Measurements from ENCODE around the gene UBE2V1.
"Not testable (repeated sequence)": the region's sequence is repeated elsewhere in the genome, so short reads cannot be mapped to it uniquely, and the experiment has no call there.

The UBE2V1 gene

DNA sequence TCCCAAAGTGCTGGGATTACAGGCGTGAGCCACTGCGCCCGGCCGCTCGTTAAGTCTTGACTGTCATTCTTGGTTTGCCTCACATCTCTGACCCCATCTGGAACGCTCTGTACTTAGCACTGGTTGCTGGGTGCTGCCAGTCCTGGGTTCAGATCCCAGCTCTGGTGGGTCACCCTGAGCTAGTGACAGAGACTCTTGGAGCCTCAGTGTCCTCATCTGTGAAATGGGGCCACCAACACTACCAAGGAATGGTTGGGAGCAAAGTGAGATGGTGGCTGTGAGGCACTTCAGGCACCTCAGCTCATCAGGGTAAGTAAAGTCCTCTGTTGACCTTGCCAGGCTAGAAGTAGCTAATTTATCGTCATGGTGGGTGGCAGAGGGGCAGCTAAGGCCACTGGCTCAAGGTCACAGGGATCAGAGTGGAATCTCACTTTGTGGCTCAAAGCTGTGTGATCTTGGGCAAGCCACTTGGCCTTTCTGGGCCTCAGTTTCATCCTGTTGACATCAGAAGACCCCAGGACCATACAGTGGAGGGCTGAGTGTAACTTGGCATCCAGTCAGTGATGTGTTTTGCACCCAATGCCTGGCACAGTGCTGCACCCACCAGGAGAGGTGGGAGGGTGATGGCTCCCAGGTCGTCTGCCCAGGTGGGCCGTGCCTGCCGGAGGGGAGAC lies 46.7 kb downstream of the UBE2V1 start:
- DNase-seq (ENCODE audit: extremely low read depth in 1 of 2, low read depth in 1 of 2): no peak

DNA sequence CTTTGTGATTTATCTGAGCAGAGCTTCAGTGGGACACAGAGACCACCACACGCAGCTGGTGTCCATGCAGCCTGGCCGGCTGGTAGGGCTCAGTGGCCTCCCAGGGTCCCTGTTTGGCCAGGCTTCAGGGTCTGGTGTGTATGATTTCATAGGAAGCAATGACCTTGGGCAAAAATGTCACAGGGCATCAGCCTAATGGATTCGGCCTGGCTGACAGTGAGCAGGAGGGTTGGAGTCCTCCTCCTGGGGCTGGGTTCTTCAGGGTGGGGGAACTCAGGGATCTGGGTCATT lies 47.7 kb downstream of the UBE2V1 start:
- no peak for DNase-seq (ENCODE audit: extremely low read depth in 1 of 2, low read depth in 1 of 2)

DNA sequence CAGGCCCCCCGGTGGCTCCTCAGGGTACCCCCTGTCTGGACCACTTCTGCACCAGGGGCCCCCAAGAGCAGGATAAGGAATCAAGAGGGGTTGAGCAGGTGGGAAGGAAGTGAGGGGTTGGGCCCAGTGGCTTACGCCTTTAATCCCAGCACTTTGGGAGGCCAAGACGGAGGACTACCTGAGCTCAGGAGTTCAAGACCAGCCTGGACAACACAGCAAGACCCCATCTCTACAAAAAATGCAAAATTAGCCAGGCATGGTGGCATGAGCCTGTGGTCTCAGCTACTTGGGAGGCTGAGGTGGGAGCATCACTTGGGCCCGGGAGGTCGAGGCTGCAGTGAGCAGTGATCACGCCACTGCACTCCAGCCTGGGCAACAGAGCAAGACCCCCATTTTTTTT lies 49.2 kb downstream of the UBE2V1 start:
- not testable (repeated sequence) for DNase-seq (ENCODE audit: extremely low read depth in 1 of 2, low read depth in 1 of 2)

DNA sequence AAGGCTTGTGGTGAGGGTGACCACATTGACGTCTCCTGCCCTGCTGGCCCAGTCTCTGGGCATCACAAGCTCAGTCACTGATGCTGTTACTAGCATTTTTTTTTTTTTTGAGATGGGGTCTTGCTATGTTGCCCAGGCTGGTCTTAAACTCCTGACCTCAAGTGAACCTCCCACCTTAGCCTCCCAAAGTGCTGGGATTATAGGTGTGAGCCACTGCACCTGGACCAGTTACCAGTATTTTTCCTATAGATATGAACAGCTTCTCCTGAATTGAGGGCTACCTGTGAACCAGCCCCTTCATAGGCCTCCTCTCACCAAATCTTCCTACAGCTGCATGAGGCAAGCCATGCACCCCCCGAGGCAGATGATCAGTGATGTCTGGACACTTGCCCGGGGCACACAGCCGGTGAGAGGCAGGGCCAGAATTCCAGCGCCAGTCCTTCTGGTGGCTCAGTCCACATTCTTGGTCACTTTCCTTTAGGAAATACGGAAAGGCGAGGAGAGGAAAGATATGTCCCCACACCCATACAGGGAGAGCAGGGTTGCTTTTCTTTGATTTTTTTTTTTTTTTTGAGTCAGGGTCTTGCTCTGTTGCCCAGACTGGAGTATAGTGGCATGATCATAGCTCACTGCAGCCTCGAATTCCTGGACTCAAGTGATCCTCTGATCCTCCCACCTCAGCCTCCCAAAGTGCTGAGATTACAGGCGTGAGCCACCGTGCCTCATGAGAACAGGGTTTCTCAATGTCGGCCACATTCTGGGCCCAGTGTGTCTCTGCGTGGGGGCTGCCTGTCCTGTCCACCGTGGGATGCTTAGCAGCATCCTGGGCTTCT lies 50.7 kb downstream of the UBE2V1 start:
- DNase-seq (ENCODE audit: extremely low read depth in 1 of 2, low read depth in 1 of 2): no peak

DNA sequence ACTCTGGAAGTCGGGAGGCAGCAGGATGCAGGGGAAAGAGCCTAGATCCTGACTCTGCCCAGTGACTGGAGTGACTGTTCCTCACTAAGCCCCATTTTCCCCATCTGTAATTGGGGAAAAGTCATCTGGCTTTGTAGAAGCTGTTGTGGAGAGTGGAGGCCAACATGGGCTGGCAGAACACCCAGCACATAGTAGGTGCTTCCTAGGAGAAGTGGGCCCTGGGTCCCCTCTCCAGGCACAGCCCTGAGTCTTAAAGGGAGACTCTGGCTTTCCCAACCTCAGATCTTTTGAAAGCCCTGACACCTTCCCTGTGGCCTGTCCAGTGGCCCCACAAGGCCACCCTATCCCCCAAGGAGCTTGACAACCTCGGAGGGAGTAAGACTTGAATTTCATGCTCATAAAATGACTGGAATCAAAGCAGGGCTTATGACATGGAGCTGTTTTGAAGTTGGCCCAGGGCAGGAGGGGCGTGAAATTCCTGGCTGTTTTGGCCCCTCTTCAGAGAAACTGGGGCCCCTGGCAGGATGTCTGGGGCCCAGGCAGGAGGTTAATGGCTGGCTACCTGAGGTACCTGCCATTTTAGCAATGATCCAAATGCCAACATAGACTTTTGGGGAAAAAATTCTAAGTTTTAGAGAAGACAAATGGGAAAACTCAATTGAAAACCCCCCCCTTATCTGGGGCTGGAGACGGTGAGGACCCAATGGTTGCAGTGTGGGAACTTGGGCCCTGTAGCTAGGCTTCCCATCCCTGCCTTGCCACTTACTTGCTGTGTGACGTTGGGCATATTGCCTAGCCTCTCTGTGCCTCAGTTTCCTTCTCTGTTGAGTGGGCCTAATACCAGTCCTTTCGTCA lies 51.6 kb downstream of the UBE2V1 start:
- DNase-seq (ENCODE audit: extremely low read depth in 1 of 2, low read depth in 1 of 2): no peak

DNA sequence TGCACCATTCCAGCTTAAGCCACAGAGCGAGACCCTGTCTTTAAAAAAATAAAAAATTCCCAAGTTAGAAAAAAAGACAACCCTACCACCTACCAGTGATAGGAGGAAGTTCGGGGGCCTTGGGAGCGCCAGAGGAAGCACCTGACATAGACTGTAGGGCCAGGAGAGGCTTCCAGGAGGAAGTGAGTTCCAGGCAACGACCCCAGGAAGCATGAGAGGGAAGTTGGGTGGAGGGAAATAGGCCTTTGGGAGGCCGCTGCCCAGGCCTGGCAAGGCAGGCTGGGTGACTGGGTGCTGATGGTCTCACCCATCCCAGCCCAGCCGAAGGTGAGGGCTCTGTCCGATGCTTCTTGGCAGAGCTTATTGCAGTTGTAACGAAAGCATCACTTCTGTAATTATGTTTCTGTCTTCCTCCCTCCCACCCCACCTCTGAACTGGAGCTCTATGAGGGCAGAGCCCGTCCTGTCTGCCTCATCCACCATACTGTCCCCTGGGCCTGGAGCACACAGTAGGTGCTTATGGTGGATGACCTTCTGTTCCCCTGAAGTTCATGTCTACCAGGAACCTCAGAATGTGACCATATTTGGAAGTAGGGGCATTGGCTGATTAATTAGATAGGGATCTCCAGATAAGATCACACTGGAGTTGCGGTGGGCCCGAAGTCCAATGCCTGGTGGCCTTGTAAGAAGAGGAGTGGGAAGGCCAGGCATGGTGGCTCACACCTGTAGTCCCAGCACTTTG lies 54.1 kb downstream of the UBE2V1 start:
- no peak for DNase-seq (ENCODE audit: extremely low read depth in 1 of 2, low read depth in 1 of 2)

DNA sequence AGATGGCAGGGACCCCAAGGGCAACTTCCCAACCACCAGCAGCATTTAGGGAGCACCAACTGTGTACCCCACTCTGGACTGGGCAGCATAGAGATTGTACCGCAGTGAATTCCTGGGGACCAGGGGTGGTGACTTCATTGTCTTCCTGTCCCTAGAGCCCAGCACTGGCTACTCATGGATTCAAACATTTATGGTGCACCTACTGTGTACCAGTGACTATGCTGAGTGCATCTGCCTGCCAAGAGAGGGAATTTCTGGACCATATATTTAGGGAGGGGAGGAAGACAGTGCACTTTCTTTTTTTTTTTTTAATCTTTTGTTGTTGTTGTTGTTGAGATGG lies 55.3 kb downstream of the UBE2V1 start:
- DNase-seq (ENCODE audit: extremely low read depth in 1 of 2, low read depth in 1 of 2): no peak

DNA sequence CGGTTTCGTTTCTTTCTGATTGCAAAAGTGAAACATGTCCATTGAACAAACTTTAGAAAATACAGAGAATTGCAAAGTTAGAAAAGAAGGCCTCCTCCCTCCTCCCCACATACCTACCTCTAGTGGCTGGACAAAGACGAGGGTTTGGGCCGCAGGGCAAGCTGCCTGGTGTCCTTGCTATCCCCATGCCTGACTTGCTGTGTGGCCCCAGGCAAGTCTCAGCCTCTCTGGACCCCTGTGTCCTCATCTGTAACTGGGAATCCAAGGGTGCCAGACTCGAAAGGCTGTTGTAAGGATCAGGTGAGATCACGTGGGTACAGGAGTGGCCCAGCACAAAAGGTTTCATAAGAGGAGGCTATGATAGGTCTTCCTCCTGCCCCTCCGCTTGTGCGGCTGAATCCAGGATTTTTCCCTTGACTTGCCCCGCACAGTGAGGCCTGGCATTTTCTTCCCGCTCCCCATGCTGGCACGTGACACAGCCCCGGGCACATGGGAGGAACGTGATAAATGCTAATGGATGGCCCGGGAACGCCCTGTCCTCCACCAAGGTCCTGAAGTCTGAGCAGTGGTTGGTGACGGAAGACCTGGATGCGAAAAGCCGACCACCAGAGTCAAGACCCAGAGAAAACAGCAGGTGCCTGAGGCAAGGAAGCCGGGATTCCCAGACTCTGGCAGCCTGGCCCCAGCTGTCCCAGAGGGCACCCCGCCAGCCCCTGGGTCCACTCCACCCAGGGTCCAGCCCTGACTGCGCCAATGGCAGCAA lies 55.8 kb downstream of the UBE2V1 start:
- DNase-seq (ENCODE audit: extremely low read depth in 1 of 2, low read depth in 1 of 2): no peak

DNA sequence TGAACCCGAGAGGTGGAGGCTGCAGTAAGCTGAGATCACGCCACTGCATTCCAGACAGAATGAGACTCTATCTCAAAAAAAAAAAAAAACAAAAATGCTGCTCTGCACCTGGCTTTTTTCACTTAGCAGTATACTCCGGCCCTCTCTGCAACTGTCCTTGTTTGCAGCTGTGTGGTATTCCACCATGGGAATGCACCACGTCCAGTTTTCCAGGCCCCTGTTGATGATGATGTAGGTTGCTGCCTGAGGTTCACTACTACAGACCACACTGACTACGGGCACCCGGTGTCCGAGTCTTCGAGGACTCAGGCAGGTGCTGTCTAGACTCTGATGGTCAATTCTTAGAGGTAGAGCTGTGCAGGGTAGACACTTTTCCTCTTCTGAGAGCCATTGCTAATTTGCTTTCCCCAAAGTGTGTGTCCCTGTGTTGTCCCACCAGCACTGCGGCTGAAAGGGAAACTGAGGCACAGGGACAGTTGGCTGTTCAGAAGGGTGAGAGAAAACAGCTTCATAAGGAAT lies 56.5 kb downstream of the UBE2V1 start:
- no peak for DNase-seq (ENCODE audit: extremely low read depth in 1 of 2, low read depth in 1 of 2)

DNA sequence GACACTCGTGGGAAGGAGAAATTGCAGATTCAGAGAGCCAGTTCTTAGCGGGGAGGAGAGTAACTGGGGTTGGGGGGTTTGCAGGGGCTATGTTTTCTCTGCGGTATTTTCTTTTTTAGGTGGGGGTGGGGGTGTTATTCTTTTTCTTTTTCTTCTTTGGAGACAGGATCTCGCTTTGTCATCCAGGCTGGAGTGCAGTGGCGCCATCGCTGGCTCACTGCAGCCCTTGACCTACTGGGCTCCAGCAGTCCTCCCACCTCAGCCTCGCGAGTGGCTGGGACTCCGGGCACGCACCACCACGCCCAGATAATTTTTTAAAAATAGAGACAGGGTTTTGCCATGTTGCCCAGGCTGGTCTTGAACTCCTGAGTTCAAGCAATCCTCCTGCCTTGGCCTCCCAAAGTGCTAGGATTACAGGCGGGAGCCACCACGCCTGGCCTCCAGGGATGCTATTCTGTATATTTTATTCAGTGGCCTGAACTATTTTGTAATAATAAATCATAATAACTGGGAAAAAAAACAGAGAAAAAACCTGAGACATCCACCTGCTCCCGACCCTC lies 57.3 kb downstream of the UBE2V1 start:
- no peak for DNase-seq (ENCODE audit: extremely low read depth in 1 of 2, low read depth in 1 of 2)

DNA sequence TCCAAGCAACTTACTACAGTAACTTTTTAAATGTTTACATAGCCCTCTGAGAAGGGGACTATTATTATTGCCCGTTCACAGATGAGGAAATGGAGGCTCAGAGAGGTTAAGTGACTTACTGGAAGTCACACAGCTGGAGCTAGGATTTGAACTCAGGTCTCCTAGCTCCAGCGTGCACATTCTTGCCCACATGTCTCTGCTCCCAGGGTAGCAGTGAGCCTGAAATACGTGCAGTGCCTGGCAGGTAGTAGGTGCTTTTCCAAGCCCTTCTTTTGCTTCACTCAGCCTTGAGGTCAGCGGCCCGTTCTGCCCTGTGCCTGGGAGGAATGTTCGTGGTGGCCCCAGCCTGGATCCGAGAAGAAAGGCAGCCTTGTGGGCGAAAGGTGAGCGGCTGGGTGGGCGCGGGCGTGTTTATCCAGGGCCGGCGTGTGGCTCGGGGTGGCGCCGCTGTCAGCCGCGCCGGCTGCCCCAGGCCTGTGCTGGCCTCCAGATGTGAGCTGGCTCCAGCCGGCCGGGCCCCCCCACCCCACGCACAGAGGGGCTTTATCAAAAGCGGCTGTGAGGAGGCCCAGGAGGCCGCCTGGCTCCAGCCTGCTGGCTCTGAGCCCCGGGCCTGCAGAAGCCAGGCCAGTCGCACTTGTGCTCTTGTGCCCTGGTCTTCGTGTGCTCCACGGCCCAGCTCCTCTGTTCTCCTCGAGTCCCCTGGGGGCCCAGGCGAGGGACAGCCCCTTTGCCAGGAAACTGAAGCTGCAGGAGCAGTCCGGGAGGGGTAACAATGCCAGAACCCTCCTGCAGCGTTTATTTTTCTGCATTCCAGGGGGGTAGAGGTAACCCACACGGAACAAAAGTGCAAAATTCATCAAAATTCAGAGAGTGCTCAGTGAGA lies 58.1 kb downstream of the UBE2V1 start:
- DNase-seq (ENCODE audit: extremely low read depth in 1 of 2, low read depth in 1 of 2): no peak

DNA sequence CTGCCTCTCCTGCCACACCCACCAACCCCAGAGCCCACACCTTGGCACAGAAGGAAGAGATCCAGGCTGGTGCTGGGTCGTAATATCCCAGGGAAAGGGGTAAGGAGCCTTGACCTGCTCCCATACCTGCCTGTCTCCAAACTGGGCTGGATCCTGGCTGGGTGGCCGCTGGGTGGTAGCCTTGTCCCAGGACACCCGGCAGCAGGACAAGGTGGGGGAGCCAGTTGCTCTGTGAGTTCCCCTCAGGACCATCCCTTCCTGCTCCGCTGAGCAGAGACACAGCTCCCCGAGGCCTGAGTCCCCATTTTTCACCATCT lies 58.8 kb downstream of the UBE2V1 start:
- no peak for DNase-seq (ENCODE audit: extremely low read depth in 1 of 2, low read depth in 1 of 2)

DNA sequence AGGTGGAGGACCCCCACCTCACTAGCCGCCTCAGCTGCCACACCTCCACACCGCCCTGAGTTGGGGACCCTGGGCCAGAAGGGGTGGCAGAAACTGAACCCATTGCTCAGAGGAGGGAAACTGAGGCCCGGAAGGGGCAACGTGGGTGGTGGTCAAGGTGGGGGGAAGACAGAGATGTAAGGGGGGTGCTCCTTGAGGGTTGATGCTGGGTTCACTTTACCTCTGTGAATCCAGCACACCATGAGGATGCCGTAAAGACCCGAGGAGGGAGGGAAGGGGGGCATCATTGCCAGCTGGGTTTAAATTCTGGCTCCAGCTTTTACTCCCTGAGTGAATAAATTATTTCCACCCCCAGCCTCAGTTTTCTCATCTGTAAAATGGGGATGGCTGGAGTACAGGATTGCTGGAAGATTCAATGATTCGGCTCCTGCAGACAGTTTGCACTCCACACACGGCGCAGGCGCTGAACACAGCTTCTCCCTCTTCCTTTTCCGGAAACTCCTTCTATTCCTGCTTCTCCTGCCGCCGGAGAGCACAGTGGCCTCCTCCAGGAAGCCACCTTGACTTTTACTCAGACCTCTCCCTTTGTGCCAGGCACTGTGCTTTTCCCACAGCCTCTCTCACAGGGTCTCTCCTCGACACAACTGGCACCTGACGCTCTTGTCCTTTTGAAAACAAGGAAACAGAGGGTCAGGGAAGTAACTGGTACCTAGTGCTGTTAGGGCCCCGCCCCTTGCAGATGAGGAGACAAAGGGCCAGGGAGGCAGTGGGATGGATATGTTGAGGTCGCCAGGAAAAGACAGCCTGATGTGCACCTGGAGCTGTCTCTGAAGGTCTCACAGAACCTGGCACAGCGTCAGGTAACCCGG lies 59.4 kb downstream of the UBE2V1 start:
- DNase-seq (ENCODE audit: extremely low read depth in 1 of 2, low read depth in 1 of 2): no peak

DNA sequence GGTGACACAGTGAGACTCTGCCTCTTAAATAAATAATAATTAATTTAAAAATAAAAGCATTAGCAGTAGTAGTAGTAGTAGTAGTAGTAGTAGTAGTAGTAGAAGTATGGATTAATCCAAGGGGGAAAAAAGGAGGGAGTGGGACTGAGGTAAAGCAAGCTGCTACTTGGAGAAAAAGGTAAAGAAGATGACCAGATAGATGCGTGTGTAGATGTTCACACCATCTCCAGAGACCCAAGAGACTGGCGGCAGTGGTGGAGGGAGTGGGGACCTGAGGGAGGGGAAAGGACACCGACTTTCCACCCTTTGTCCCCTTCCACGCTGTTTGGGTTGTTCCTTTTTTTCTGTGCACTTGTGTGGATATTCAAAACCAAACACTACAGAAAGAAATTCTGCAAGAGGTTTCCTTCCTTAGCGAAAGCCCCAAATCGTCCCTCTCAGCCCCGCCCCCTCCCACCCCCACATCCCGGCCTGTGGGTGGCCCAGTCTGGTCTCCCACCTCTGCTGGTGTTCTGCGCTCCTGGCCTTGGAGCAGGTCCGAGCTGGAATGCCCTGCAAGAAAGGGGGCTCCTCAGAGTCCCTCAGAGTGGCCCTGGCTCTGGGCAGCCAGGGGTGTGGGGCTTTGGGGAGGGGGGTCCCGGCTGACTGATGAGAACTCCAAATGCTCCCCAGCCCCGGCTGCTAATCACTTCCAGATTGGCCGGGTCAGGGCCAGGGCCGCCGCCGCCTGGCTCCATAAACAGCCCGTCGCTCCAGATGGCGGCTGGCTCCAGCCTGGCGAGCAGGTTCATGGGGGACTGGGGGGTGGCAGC lies 60.2 kb downstream of the UBE2V1 start:
- DNase-seq (ENCODE audit: extremely low read depth in 1 of 2, low read depth in 1 of 2): no peak

DNA sequence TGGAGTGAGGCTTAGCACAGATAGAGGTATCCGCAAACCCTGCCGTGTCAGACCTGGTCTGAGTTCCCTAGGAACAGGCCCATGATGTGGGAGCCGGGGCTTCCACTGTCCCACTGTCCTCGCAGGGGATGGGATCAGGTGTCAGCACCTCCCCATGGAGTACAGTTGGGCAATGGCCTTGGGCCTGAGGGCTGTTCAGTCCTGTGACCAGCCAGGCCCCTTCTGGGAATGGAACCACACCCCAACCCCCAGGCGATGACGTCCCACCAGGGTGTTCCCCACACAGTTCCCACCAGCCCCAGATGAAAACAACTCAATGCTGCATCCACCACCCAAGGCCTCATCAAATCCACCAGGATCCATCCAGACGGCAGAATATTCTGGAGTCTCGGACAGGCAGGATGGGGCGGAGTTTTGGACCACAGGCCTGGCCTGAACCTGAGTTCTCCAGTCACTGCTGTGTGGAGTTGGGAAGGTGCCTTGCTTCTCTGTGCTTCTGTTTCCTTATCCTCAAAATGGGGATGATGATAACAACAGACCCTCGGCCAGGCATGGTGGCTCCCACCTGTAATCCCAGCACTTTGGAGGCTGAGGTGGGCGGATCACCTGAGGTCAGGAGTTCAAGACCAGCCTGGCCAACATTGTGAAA lies 62.2 kb downstream of the UBE2V1 start:
- no peak for DNase-seq (ENCODE audit: extremely low read depth in 1 of 2, low read depth in 1 of 2)

DNA sequence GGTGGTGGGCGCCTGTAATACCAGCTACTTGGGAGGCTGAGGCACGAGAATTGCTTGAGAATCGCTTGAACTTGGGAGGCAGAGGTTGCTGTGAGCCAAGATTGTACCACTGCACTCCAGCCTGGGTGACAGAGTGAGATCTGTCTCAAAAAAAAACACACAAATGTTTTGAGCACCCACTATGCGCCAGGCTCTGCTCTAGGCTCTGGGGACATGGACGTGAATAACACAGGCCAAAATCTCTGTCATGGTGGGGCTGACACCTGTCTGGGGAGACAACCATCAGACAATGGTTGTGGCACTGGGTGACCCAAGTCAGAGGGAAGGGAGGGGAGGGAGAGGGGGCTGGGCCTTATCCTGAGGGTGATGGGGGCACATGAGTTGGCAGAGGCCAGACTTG lies 62.7 kb downstream of the UBE2V1 start:
- no peak for DNase-seq (ENCODE audit: extremely low read depth in 1 of 2, low read depth in 1 of 2)
